ENCODE measurements around the gene VTI1A. TPM values are rescaled to one million over a fixed set of nuclear protein-coding genes. Genes with fewer than 3 reads are reported as not detected.

Gene VTI1A
- total and polyA plus RNA-seq, 4 donors, result 5.5 to 26.9 (median 13.1) TPM

- no peak for DNase-seq (ENCODE audit: low spot score)
- H3K4me3 ChIP-seq (ENCODE audit: low read depth in 1 of 3, low read length in 3 of 3), result no peak overlapping the region
- H3K4me1 ChIP-seq (ENCODE audit: control insufficient read depth in 4 of 4, insufficient read depth in 4 of 4, low read length in 3 of 4), result no peaks in the 10 kb centered on the region
- no peak overlapping the region for H3K9ac ChIP-seq (ENCODE audit: low read depth in 1 of 2, low read length in 2 of 2)
- TF ChIP-seq RAD21 (IDR thresholded peaks at IDR 0.05) (no peak), SP1 (IDR thresholded peaks at IDR 0.05) (no peak), FOXA1 (IDR thresholded peaks at IDR 0.05) (no peak), MAX (IDR thresholded peaks at IDR 0.05) (no peak), EGR1 (IDR thresholded peaks at IDR 0.05; ENCODE audit: low read depth in 2 of 2) (no peak), HNF4A (conservative IDR thresholded peaks at IDR 0.05) (no peak), GABPA (IDR thresholded peaks at IDR 0.05 in 1 of 2, conservative IDR thresholded peaks at IDR 0.05 in 1 of 2) (no peak), JUND (IDR thresholded peaks at IDR 0.05) (no peak), HNF4G (IDR thresholded peaks at IDR 0.05) (no peak), CTCF (IDR thresholded peaks at IDR 0.05; ENCODE audit: low read depth, low read length, missing input control) (no peak), ATF3 (IDR thresholded peaks at IDR 0.05) (no peak), NR2F2 (IDR thresholded peaks at IDR 0.05) (no peak), RXRA (IDR thresholded peaks at IDR 0.05) (no peak), FOXA2 (IDR thresholded peaks at IDR 0.05) (no peak), TAF1 (conservative IDR thresholded peaks at IDR 0.05) (no peak)
- H3K27ac ChIP-seq (ENCODE audit: low read depth in 1 of 2, low read length in 2 of 2), result no peak overlapping the region
- H3K36me3 ChIP-seq (ENCODE audit: control insufficient read depth in 4 of 4, insufficient read depth in 3 of 4, low read depth in 1 of 4, low read length in 3 of 4), result peaks cover 0 to 4% (median 1%) of the 10 kb centered on the region in 4 donors
- H3K9me3 ChIP-seq (ENCODE audit: control insufficient read depth in 4 of 4, low read length in 3 of 4), result no peaks in the 10 kb centered on the region
- no peaks in the 10 kb centered on the region for H3K27me3 ChIP-seq (ENCODE audit: control insufficient read depth in 4 of 4, insufficient read depth in 4 of 4, low read length in 3 of 4)
Measured at GRCh38 chr10:112666094-112666493, 219.1 kb downstream of the VTI1A start.

- TF ChIP-seq EGR1 (IDR thresholded peaks at IDR 0.05; ENCODE audit: low read depth in 2 of 2), result no peak
- no peak for TF ChIP-seq ZBTB33 (IDR thresholded peaks at IDR 0.05)
- TF ChIP-seq JUND (IDR thresholded peaks at IDR 0.05), result no peak
- TF ChIP-seq FOXA1 (IDR thresholded peaks at IDR 0.05), result no peak
- TF ChIP-seq FOXA2 (IDR thresholded peaks at IDR 0.05), result no peak
- no peak for TF ChIP-seq TAF1 (conservative IDR thresholded peaks at IDR 0.05)
- TF ChIP-seq SP1 (IDR thresholded peaks at IDR 0.05), result no peak
- TF ChIP-seq CTCF (IDR thresholded peaks at IDR 0.05; ENCODE audit: low read depth, low read length, missing input control), result no peak
- no peak for TF ChIP-seq YY1 (IDR thresholded peaks at IDR 0.05)
- Histone ChIP-seq H3K27ac (ENCODE audit: low read depth in 1 of 2, low read length in 2 of 2) (no peak overlapping the region), H3K4me3 (ENCODE audit: low read depth in 1 of 3, low read length in 3 of 3) (no peak overlapping the region), H3K36me3 (ENCODE audit: control insufficient read depth in 4 of 4, insufficient read depth in 3 of 4, low read depth in 1 of 4, low read length in 3 of 4) (peaks cover 0 to 4% (median 1%) of the 10 kb centered on the region in 4 donors), H3K9ac (ENCODE audit: low read depth in 1 of 2, low read length in 2 of 2) (no peak overlapping the region), H3K9me3 (ENCODE audit: control insufficient read depth in 4 of 4, low read length in 3 of 4) (no peaks in the 10 kb centered on the region), H3K27me3 (ENCODE audit: control insufficient read depth in 4 of 4, insufficient read depth in 4 of 4, low read length in 3 of 4) (no peaks in the 10 kb centered on the region), H3K4me1 (ENCODE audit: control insufficient read depth in 4 of 4, insufficient read depth in 4 of 4, low read length in 3 of 4) (no peaks in the 10 kb centered on the region)
- 98% methylated on average over 4 of the region's 4 CpGs for WGBS
- DNase-seq (ENCODE audit: low spot score), result no peak
Measured at GRCh38 chr10:112669989-112670388, 223.0 kb downstream of the VTI1A start.

Measured in liver (tissue), 9 donors.